Measurements from ENCODE around the gene RAB24.

GRCh38 chr5:177325868-177326381 is 22.4 kb upstream of the RAB24 start:
- TF ChIP-seq CTCF (IDR thresholded peaks at IDR 0.05) (no peak), POLR2A (IDR thresholded peaks at IDR 0.05) (no peak)

All from right lobe of liver (tissue), 4 donors.